Activated CD4-positive, alpha-beta T cell treated with anti-CD3 and anti-CD28 coated beads, Interleukin-2, amount 10 ng/mL, durations not matched to agents 7 days and 5 days (primary cell): ENCODE results near the gene UNC5C. TPM values are rescaled to one million over a fixed set of nuclear protein-coding genes. Genes with fewer than 3 reads are reported as not detected.

Source experiments
- CTCF ChIA-PET: fragments of 350-600 bp; sonication (Branson Sonifier 250); formaldehyde crosslinking; loops from one replicate; lab custom pipeline; 2021; ENCODE audit warnings: antibody characterized with exemption; lab: Charles Lee
- POLR2A ChIA-PET: fragments of 350-600 bp; sonication (Branson Sonifier 250); formaldehyde crosslinking; loops from one replicate; lab custom pipeline; 2021; ENCODE audit warnings: antibody characterized with exemption; lab: Charles Lee
- DNase-seq: peaks from one replicate; pipeline ENCODE4 v3.0.0-alpha.2; 2020
- H3K27ac Mint-ChIP-seq: one replicate; pipeline ENCODE4 v1.8.0; 2021; ENCODE audit warnings: mild to moderate bottlenecking, moderate library complexity, mixed read lengths
- H3K27me3 Mint-ChIP-seq: one replicate; pipeline ENCODE4 v1.8.0; 2021; ENCODE audit warnings: mixed read lengths
- H3K36me3 Mint-ChIP-seq: one replicate; pipeline ENCODE4 v1.8.0; 2021; ENCODE audit warnings: low read depth, mixed read lengths
- H3K4me1 Mint-ChIP-seq: one replicate; pipeline ENCODE4 v1.8.0; 2021; ENCODE audit warnings: mixed read lengths
- H3K4me3 Mint-ChIP-seq: one replicate; pipeline ENCODE4 v1.8.0; 2021; ENCODE audit warnings: mild to moderate bottlenecking, moderate library complexity, mixed read lengths
- H3K9me3 Mint-ChIP-seq: one replicate; pipeline ENCODE4 v1.8.0; 2021; ENCODE audit warnings: mixed read lengths
- total RNA-seq, 2 experiments: library from RNA; stranded (reverse); gene quantifications; one replicate each; pipeline ENCODE4 v1.2.3, GENCODE V29; 2021

The UNC5C gene
- not detected for total RNA-seq

- Mint-ChIP-seq H3K27ac (no peak within 1 kb of the TSS), H3K36me3 (no peaks in the 10 kb centered on the region), H3K27me3 (peaks cover 76% of the 10 kb centered on the region), H3K4me3 (peak within 1 kb of the TSS; percentile 80), H3K9me3 (no peaks in the 10 kb centered on the region), H3K4me1 (peaks cover 25% of the 10 kb centered on the region)
- ChIA-PET CTCF (no interaction called here), POLR2A (no interaction called here)
- DNase-seq: no peak
Measured at GRCh38 chr4:95548738-95549245, at the start of gene UNC5C. TSS of gene UNC5C (minus strand) at chr4:95548973.

GRCh38 chr4:95596676-95597075 is 47.9 kb upstream of the UNC5C start:
- H3K27ac Mint-ChIP-seq: no peak overlapping the region
- peaks cover 2% of the 10 kb centered on the region for H3K9me3 Mint-ChIP-seq
- CTCF ChIA-PET: no interaction called here
- H3K4me1 Mint-ChIP-seq: peaks cover 12% of the 10 kb centered on the region
- POLR2A ChIA-PET: no interaction called here
- no peaks in the 10 kb centered on the region for H3K36me3 Mint-ChIP-seq
- no peak for DNase-seq
- H3K27me3 Mint-ChIP-seq: peaks cover 6% of the 10 kb centered on the region
- H3K4me3 Mint-ChIP-seq: no peak overlapping the region

DNA sequence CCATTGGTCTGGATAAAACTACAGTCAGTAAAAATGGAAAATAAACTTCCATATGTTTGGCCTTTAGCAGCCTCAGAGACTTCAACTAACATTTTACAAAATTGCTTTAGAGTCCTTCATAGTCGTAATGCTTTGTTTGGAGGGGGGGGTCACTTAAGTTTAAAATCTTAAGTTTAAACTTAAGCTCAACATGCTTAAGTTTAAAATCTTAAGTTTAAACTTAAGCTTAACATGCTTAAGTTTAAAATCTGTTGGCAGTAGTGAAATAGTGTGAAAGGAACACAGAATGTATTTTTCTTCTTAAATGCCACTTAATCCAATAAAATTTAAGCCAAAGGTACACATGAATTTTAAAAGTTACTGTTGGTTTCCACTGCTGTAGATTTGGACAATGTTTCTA is 45.9 kb upstream of the UNC5C start:
- no peak overlapping the region for H3K27ac Mint-ChIP-seq
- H3K4me1 Mint-ChIP-seq: peaks cover 4% of the 10 kb centered on the region
- POLR2A ChIA-PET: no interaction called here
- H3K4me3 Mint-ChIP-seq: no peak overlapping the region
- no peaks in the 10 kb centered on the region for H3K36me3 Mint-ChIP-seq
- DNase-seq: no peak
- CTCF ChIA-PET: interaction anchor here (1.3 kb wide), 1 partner anchor 8 kb away, joined by 3 read pairs; no protein-coding TSS in a partner anchor
- peaks cover 6% of the 10 kb centered on the region for H3K27me3 Mint-ChIP-seq
- H3K9me3 Mint-ChIP-seq: peaks cover 5% of the 10 kb centered on the region

- no peak overlapping the region for H3K27ac Mint-ChIP-seq
- POLR2A ChIA-PET: no interaction called here
- DNase-seq: no peak
- CTCF ChIA-PET: interaction anchor here (0.6 to 1.3 kb wide), 2 partner anchors 9 to 204 kb away, joined by 3 read pairs; no protein-coding TSS in a partner anchor
- H3K4me1 Mint-ChIP-seq: no peaks in the 10 kb centered on the region
- H3K9me3 Mint-ChIP-seq: peaks cover 5% of the 10 kb centered on the region
- peaks cover 6% of the 10 kb centered on the region for H3K27me3 Mint-ChIP-seq
- no peaks in the 10 kb centered on the region for H3K36me3 Mint-ChIP-seq
- H3K4me3 Mint-ChIP-seq: no peak overlapping the region
Measured at GRCh38 chr4:95594013-95594412, 45.2 kb upstream of the UNC5C start.

DNA sequence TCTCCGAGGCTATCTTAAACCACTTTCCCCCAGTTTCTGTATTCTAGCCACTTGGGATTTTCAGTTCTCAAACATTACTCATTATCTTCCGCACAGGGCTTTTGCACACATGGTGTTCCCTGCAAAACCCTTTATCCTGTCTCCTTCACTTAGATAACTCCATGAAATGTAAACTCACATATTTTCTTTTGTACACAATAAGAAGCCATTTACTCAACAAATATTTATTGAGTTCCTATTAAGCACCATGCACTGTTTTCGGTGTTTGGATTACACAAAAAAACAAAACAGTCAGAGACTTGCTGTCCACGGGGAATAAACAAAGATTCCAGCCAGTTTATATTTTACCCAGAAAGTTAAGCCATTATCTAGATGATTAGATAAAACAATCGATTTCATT is 42.5 kb upstream of the UNC5C start:
- Mint-ChIP-seq H3K4me3 (no peak overlapping the region), H3K27ac (no peak overlapping the region), H3K36me3 (no peaks in the 10 kb centered on the region), H3K9me3 (peaks cover 5% of the 10 kb centered on the region), H3K27me3 (peaks cover 3% of the 10 kb centered on the region), H3K4me1 (no peaks in the 10 kb centered on the region)
- CTCF ChIA-PET: no interaction called here
- POLR2A ChIA-PET: no interaction called here
- no peak for DNase-seq

GRCh38 chr4:95590615-95591014 is 41.8 kb upstream of the UNC5C start:
- no peaks in the 10 kb centered on the region for H3K4me1 Mint-ChIP-seq
- POLR2A ChIA-PET: no interaction called here
- no peak overlapping the region for H3K4me3 Mint-ChIP-seq
- CTCF ChIA-PET: no interaction called here
- H3K27ac Mint-ChIP-seq: no peak overlapping the region
- peaks cover 3% of the 10 kb centered on the region for H3K27me3 Mint-ChIP-seq
- H3K9me3 Mint-ChIP-seq: peaks cover 5% of the 10 kb centered on the region
- DNase-seq: no peak
- no peaks in the 10 kb centered on the region for H3K36me3 Mint-ChIP-seq

GRCh38 chr4:95585016-95585695 is 36.4 kb upstream of the UNC5C start:
- H3K27ac Mint-ChIP-seq: no peak overlapping the region
- no peak for DNase-seq
- H3K9me3 Mint-ChIP-seq: no peaks in the 10 kb centered on the region
- no peak overlapping the region for H3K4me3 Mint-ChIP-seq
- H3K4me1 Mint-ChIP-seq: no peaks in the 10 kb centered on the region
- no peaks in the 10 kb centered on the region for H3K36me3 Mint-ChIP-seq
- no peaks in the 10 kb centered on the region for H3K27me3 Mint-ChIP-seq
- POLR2A ChIA-PET: no interaction called here
- CTCF ChIA-PET: no interaction called here

- CTCF ChIA-PET: no interaction called here
- no peak overlapping the region for H3K4me3 Mint-ChIP-seq
- no peak overlapping the region for H3K27ac Mint-ChIP-seq
- no peaks in the 10 kb centered on the region for H3K4me1 Mint-ChIP-seq
- H3K36me3 Mint-ChIP-seq: no peaks in the 10 kb centered on the region
- H3K27me3 Mint-ChIP-seq: no peaks in the 10 kb centered on the region
- DNase-seq: no peak
- POLR2A ChIA-PET: interaction anchor here (0.7 kb wide), 1 partner anchor 1912 kb away, joined by 3 read pairs; no protein-coding TSS in a partner anchor
- H3K9me3 Mint-ChIP-seq: peaks cover 6% of the 10 kb centered on the region
Measured at GRCh38 chr4:95580226-95580625, 31.5 kb upstream of the UNC5C start.

GRCh38 chr4:95572304-95572991 is 23.7 kb upstream of the UNC5C start:
- H3K27ac Mint-ChIP-seq: no peak overlapping the region
- no peak for DNase-seq
- POLR2A ChIA-PET: no interaction called here
- peaks cover 6% of the 10 kb centered on the region for H3K27me3 Mint-ChIP-seq
- H3K4me1 Mint-ChIP-seq: no peaks in the 10 kb centered on the region
- H3K4me3 Mint-ChIP-seq: no peak overlapping the region
- H3K9me3 Mint-ChIP-seq: peaks cover 2% of the 10 kb centered on the region
- no peaks in the 10 kb centered on the region for H3K36me3 Mint-ChIP-seq
- CTCF ChIA-PET: no interaction called here

- ChIA-PET POLR2A (no interaction called here), CTCF (no interaction called here)
- Mint-ChIP-seq H3K9me3 (peaks cover 2% of the 10 kb centered on the region), H3K4me3 (no peak overlapping the region), H3K4me1 (no peaks in the 10 kb centered on the region), H3K27me3 (peaks cover 6% of the 10 kb centered on the region), H3K36me3 (no peaks in the 10 kb centered on the region), H3K27ac (no peak overlapping the region)
- no peak for DNase-seq
Measured at GRCh38 chr4:95571577-95571976, 22.8 kb upstream of the UNC5C start.

GRCh38 chr4:95563638-95564337 is 15.0 kb upstream of the UNC5C start:
- Mint-ChIP-seq H3K4me3 (no peak overlapping the region), H3K36me3 (no peaks in the 10 kb centered on the region), H3K27ac (no peak overlapping the region), H3K9me3 (no peaks in the 10 kb centered on the region), H3K4me1 (no peaks in the 10 kb centered on the region), H3K27me3 (no peaks in the 10 kb centered on the region)
- POLR2A ChIA-PET: no interaction called here
- CTCF ChIA-PET: interaction anchor here (0.6 kb wide), 1 partner anchor 501 kb away, joined by 3 read pairs; no protein-coding TSS in a partner anchor
- DNase-seq: no peak

DNA sequence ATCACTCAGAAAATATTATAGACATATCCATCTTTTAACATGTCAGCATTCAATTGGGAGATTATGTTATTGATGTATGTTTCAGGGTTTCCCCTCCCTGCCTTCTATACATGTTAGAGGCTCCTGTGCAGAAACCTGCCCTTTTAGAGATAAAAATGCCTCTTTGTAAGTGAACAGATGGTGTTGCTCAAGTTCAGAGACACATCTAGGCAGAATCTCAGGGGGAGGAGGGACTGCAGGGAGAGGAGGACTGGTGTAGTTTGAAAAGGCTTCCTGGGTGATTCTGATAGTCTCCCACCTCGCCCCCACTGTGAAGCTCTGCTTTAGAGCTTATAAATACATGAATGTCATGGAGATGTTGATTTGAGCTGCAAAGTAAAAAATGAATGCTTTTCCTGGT is 12.0 kb upstream of the UNC5C start:
- ChIA-PET CTCF (no interaction called here), POLR2A (no interaction called here)
- Mint-ChIP-seq H3K4me3 (no peak overlapping the region), H3K4me1 (no peaks in the 10 kb centered on the region), H3K9me3 (no peaks in the 10 kb centered on the region), H3K27ac (no peak overlapping the region), H3K36me3 (no peaks in the 10 kb centered on the region), H3K27me3 (no peaks in the 10 kb centered on the region)
- DNase-seq: no peak
